Endodermal cell (in vitro differentiated cells): ENCODE measurements around the gene CDH23. TPM values are rescaled to one million over a fixed set of nuclear protein-coding genes. Genes with fewer than 3 reads are reported as not detected.

Experiments
- DNase-seq: peaks from one replicate; pipeline ENCODE4 v3.0.0-alpha.2; 2017
- H3K27ac ChIP-seq: 2 replicates; pipeline ENCODE4 v1.5.1; 2013; ENCODE audit warnings: mild to moderate bottlenecking, low read depth, low read length, moderate library complexity
- H3K27me3 ChIP-seq: 2 replicates; pipeline ENCODE4 v1.6.1; 2013; ENCODE audit warnings: mild to moderate bottlenecking, low read length, moderate library complexity; ENCODE audit not compliant: insufficient read depth, control insufficient read depth, poor library complexity, severe bottlenecking
- H3K36me3 ChIP-seq: 2 replicates; pipeline ENCODE4 v1.7.0; 2013; ENCODE audit warnings: mild to moderate bottlenecking, low read length, moderate library complexity; ENCODE audit not compliant: control insufficient read depth, insufficient read depth
- H3K4me1 ChIP-seq: one replicate; pipeline ENCODE4 v1.7.0; 2013; ENCODE audit warnings: low read length; ENCODE audit not compliant: control insufficient read depth, insufficient read depth
- H3K4me3 ChIP-seq: 2 replicates; pipeline ENCODE4 v1.5.1; 2013; ENCODE audit warnings: mild to moderate bottlenecking, low read length, moderate library complexity
- H3K9ac ChIP-seq: 2 replicates; pipeline ENCODE4 v1.6.1; 2013; ENCODE audit warnings: mild to moderate bottlenecking, low read length, moderate library complexity; ENCODE audit not compliant: poor library complexity, severe bottlenecking; ENCODE audit errors: extremely low read depth
- H3K9me3 ChIP-seq: 2 replicates; pipeline ENCODE4 v1.6.1; 2013; ENCODE audit warnings: mild to moderate bottlenecking, low read length, moderate library complexity; ENCODE audit not compliant: control insufficient read depth
- H3K27ac Mint-ChIP-seq: 2 replicates; pipeline ENCODE4 v1.8.0; 2020; ENCODE audit warnings: mixed read lengths
- H3K27me3 Mint-ChIP-seq: 2 replicates; pipeline ENCODE4 v1.8.0; 2021; ENCODE audit warnings: mild to moderate bottlenecking, mixed read lengths; ENCODE audit not compliant: insufficient read depth
- H3K36me3 Mint-ChIP-seq: 2 replicates; pipeline ENCODE4 v1.8.0; 2020; ENCODE audit warnings: low read depth, mixed read lengths
- H3K4me1 Mint-ChIP-seq: 2 replicates; pipeline ENCODE4 v1.8.0; 2020; ENCODE audit warnings: mixed read lengths
- H3K4me3 Mint-ChIP-seq: 2 replicates; pipeline ENCODE4 v1.8.0; 2020; ENCODE audit warnings: mild to moderate bottlenecking, moderate library complexity, mixed read lengths
- H3K9me3 Mint-ChIP-seq: 2 replicates; pipeline ENCODE4 v1.8.0; 2020; ENCODE audit warnings: mild to moderate bottlenecking, mixed read lengths
- WGBS, 2 experiments: methylation state at CpG; one replicate each; pipeline versions ENCODE4 v1.1.5 to v1.1.7; 2013; ENCODE audit warnings: missing lambda C conversion rate in 2 of 2, mixed read lengths in 1 of 2; ENCODE audit not compliant: insufficient coverage in 1 of 2, insufficient read length in 1 of 2; 5-methylcytosine and 5-hydroxymethylcytosine counted together
- total RNA-seq, 2 donors: library from RNA; stranded (reverse); fragmentation: NEBNext Ultra II Directional in 1 of 2; extraction: Animal tissue kit (Norgen Biotek cat#: 25700) in 1 of 2; gene quantifications; 2 replicates in 1 of 2; 3 replicates in 1 of 2; pipeline ENCODE4 v1.2.1, GENCODE V29; 2021
- TF ChIP-seq, protein P1 (sequence below): fragments of 200-600 bp; sonication (generic); conservative IDR thresholded peaks from 2 replicates; pipeline ENCODE4 v1.5.0; 2021; ENCODE audit warnings: antibody characterized with exemption, mild to moderate bottlenecking

The CDH23 gene
- total RNA-seq, 2 donors from 2014 or later = 2.1 to 4.2 TPM

DNA sequence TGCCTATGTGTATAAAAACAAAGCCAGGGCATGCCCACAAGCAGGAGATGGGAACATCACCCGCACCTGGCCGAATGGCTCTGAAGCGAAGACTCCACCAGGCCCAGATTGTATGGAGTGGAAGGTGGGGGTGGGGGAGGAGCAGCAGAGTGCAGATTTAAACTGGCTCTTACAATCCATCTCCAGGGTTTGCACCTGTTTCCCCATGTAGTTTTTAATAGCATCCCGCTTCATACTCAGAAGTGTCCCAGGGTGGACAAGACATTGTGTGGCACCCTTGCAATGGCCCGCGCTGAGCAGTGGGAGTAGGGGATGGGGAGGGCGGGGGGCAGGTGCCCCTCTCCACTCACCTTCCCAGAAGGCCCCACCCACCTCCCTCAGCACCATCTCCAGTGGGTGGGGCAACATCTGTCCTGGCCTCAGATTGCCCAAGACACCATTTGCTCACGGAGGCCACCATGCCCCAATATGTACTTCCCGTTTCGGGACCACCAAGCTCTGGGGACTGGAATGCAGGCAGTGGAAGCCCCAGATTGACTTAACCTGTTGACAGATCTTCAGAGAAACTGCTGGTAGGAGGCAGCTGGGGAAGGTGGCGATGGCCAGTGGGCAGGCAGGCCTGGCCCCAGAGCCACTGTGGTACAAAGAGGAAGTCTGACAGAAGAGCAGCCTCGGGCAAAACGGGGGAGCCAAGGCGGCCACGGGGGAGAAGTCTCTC, 353.6 kb downstream of the CDH23 start:
- no peaks in the 10 kb centered on the region for H3K36me3 ChIP-seq

DNA sequence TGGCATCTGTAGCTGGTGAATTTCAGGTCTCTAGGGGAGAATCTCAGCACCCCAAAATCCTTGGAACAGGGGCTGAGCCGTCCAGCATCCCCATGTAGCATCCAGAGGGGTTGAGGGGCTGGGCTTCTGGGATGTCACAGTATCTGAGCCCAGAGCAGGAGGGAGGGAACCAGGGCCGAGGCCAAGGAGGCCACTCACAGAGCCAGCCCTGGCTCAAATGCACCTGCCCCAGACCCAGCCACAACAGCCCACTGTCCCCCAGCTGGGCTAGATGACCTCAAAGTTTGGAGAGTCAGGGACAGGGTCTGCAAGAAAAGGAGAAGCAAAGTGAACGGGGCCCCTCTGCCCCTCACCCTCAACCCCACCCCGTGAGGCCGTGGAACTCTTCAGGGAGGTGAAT, 354.3 kb downstream of the CDH23 start:
- H3K36me3 Mint-ChIP-seq = no peaks in the 10 kb centered on the region
- Histone ChIP-seq H3K27ac (no peak overlapping the region), H3K4me1 (peaks cover 6% of the 10 kb centered on the region), H3K36me3 (no peaks in the 10 kb centered on the region), H3K27me3 (peaks cover 5% of the 10 kb centered on the region), H3K4me3 (no peak overlapping the region), H3K9ac (no peak overlapping the region), H3K9me3 (no peaks in the 10 kb centered on the region)
- no peak overlapping the region for H3K27ac Mint-ChIP-seq
- H3K27me3 Mint-ChIP-seq = peaks cover 5% of the 10 kb centered on the region
- H3K4me3 Mint-ChIP-seq = no peak overlapping the region
- WGBS, 2 experiments = 82 to 100% methylated on average over 1 to 2 of the region's 5 CpGs
- no peaks in the 10 kb centered on the region for H3K9me3 Mint-ChIP-seq
- DNase-seq = no peak
- peaks cover 13% of the 10 kb centered on the region for H3K4me1 Mint-ChIP-seq
- TF ChIP-seq, protein P1, sequence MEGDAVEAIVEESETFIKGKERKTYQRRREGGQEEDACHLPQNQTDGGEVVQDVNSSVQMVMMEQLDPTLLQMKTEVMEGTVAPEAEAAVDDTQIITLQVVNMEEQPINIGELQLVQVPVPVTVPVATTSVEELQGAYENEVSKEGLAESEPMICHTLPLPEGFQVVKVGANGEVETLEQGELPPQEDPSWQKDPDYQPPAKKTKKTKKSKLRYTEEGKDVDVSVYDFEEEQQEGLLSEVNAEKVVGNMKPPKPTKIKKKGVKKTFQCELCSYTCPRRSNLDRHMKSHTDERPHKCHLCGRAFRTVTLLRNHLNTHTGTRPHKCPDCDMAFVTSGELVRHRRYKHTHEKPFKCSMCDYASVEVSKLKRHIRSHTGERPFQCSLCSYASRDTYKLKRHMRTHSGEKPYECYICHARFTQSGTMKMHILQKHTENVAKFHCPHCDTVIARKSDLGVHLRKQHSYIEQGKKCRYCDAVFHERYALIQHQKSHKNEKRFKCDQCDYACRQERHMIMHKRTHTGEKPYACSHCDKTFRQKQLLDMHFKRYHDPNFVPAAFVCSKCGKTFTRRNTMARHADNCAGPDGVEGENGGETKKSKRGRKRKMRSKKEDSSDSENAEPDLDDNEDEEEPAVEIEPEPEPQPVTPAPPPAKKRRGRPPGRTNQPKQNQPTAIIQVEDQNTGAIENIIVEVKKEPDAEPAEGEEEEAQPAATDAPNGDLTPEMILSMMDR = no peak

More for the DNA sequence above, 353.6 kb downstream of the CDH23 start:
- H3K9me3 ChIP-seq = no peaks in the 10 kb centered on the region
- H3K4me3 Mint-ChIP-seq = no peak overlapping the region
- H3K27me3 Mint-ChIP-seq = peaks cover 5% of the 10 kb centered on the region
- no peaks in the 10 kb centered on the region for H3K9me3 Mint-ChIP-seq
- no peak for DNase-seq
- no peak overlapping the region for H3K27ac ChIP-seq
- H3K9ac ChIP-seq = no peak overlapping the region
- H3K4me3 ChIP-seq = no peak overlapping the region
- TF ChIP-seq, protein P1 = no peak
- peaks cover 6% of the 10 kb centered on the region for H3K4me1 ChIP-seq
- no peaks in the 10 kb centered on the region for H3K36me3 Mint-ChIP-seq
- 94 to 95% methylated on average over 10 to 15 of the region's 15 CpGs for WGBS, 2 experiments
- H3K27me3 ChIP-seq = peaks cover 5% of the 10 kb centered on the region
- no peak overlapping the region for H3K27ac Mint-ChIP-seq
- H3K4me1 Mint-ChIP-seq = peaks cover 13% of the 10 kb centered on the region

DNA sequence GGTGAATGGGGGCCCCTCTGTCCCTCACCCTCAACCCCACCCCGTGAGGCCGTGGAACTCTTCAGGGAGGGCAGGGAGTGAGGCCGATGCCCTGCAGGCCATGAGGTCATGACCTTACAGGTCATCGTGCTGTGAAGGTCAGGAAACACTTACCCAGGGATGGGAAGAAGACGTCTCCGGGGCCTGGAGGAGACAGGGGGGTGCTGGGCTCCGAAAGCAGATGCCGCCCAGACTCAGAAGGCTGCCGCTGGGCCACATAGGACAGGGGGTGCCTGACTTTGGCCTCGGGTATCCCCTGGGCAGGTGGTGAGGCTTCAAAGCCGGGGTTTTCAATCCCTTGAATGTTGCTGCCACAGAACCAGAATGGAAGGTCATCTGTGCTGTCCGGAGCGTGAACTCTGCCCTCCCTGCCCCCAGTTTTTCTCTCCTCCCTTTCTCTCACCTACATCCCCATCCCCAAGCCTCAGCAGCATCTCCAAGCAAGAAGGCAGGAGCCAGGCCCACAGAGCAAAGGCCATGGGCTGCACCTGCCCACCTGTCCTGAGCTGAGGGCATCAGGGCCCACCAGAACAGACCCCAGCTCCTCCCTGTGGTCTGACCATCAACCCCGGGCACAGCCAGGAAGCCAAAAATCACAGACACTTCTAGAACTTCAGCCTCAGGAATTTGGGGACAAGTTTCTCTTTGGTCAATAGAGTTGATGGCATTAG, 354.9 kb downstream of the CDH23 start:
- H3K27me3 Mint-ChIP-seq = peaks cover 5% of the 10 kb centered on the region
- peaks cover 5% of the 10 kb centered on the region for H3K27me3 ChIP-seq
- no peak overlapping the region for H3K9ac ChIP-seq
- H3K4me1 ChIP-seq = peaks cover 6% of the 10 kb centered on the region
- H3K36me3 ChIP-seq = no peaks in the 10 kb centered on the region
- 90 to 93% methylated on average over 12 to 14 of the region's 14 CpGs for WGBS, 2 experiments
- H3K36me3 Mint-ChIP-seq = no peaks in the 10 kb centered on the region
- no peak for DNase-seq
- no peaks in the 10 kb centered on the region for H3K9me3 ChIP-seq
- peaks cover 9% of the 10 kb centered on the region for H3K4me1 Mint-ChIP-seq
- H3K27ac Mint-ChIP-seq = no peak overlapping the region
- TF ChIP-seq, protein P1 = no peak
- H3K27ac ChIP-seq = no peak overlapping the region
- H3K4me3 ChIP-seq = no peak overlapping the region
- no peaks in the 10 kb centered on the region for H3K9me3 Mint-ChIP-seq
- no peak overlapping the region for H3K4me3 Mint-ChIP-seq
